Neural cell (in vitro differentiated cells): ENCODE results near the gene BRD2. TPM values are rescaled to one million over a fixed set of nuclear protein-coding genes. Genes with fewer than 3 reads are reported as not detected.

ENCODE experiments used
- H2AFZ ChIP-seq: fragments of 200-600, 300-800 bp; sonication (generic), shearing (Covaris generic); 2 replicates; pipeline ENCODE4 v1.6.0; 2014; ENCODE audit warnings: low read depth, mild to moderate bottlenecking, antibody characterized with exemption, low read length, moderate library complexity
- H3F3A ChIP-seq: fragments of 200-600 bp; shearing (Covaris generic); 2 replicates; pipeline ENCODE4 v1.6.1; 2016; ENCODE audit warnings: mild to moderate bottlenecking, moderate library complexity, mixed read lengths, antibody characterized with exemption, low read length; ENCODE audit not compliant: insufficient read depth, poor library complexity, severe bottlenecking
- H3K27ac ChIP-seq: fragments of 200-600, 300-800 bp; sonication (generic), shearing (Covaris generic); 2 replicates; pipeline ENCODE4 v1.5.1; 2014; ENCODE audit warnings: mild to moderate bottlenecking, low read length, moderate library complexity
- H3K27me3 ChIP-seq: fragments of 300-800, 200-600 bp; sonication (generic), shearing (Covaris generic); 2 replicates; pipeline ENCODE4 v1.6.0; 2014; ENCODE audit warnings: mild to moderate bottlenecking, low read depth, low read length, moderate library complexity; ENCODE audit not compliant: insufficient read depth
- H3K36me3 ChIP-seq: fragments of 300-800, 200-600 bp; sonication (generic), shearing (Covaris generic); 2 replicates; pipeline ENCODE4 v1.5.1; 2014; ENCODE audit warnings: mild to moderate bottlenecking, antibody characterized with exemption, low read length, moderate library complexity; ENCODE audit not compliant: insufficient read depth
- H3K4me2 ChIP-seq: fragments of 300-800, 200-600 bp; sonication (generic), shearing (Covaris generic); 2 replicates; pipeline ENCODE4 v1.6.0; 2014; ENCODE audit warnings: mild to moderate bottlenecking, low read length
- H3K4me3 ChIP-seq: fragments of 300-800, 200-600 bp; sonication (generic), shearing (Covaris generic); 2 replicates; pipeline ENCODE4 v1.5.1; 2014; ENCODE audit warnings: mild to moderate bottlenecking, low read length, moderate library complexity
- H3K79me2 ChIP-seq: fragments of 200-600 bp; shearing (Covaris generic); replicated peaks from 2 replicates; pipeline ENCODE4 v1.6.0; 2014; ENCODE audit warnings: mild to moderate bottlenecking, low read length, moderate library complexity; ENCODE audit not compliant: insufficient read depth
- H3K9ac ChIP-seq: fragments of 300-800, 200-600 bp; sonication (generic), shearing (Covaris generic); 2 replicates; pipeline ENCODE4 v1.6.1; 2016; ENCODE audit warnings: mild to moderate bottlenecking, low read length, mixed read lengths
- H3K9me2 ChIP-seq: fragments of 200-600 bp; shearing (Covaris generic); 2 replicates; pipeline ENCODE4 v1.6.1; 2016; ENCODE audit warnings: mild to moderate bottlenecking, low read length, mixed read lengths; ENCODE audit not compliant: insufficient read depth
- H3K9me3 ChIP-seq: fragments of 200-600, 300-800 bp; sonication (generic), shearing (Covaris generic); 2 replicates; pipeline ENCODE4 v1.6.1; 2016; ENCODE audit warnings: mild to moderate bottlenecking, mixed run types, low read length, moderate library complexity, mixed read lengths
- H4K20me1 ChIP-seq: fragments of 200-600 bp; shearing (Covaris generic); 2 replicates; pipeline ENCODE4 v1.6.1; 2016; ENCODE audit warnings: mild to moderate bottlenecking, mixed run types; ENCODE audit not compliant: insufficient read depth
- EP300 ChIP-seq: fragments of 450-650 bp; conservative IDR thresholded peaks from 2 replicates; pipeline ENCODE4 v1.6.1; 2014; ENCODE audit warnings: antibody characterized with exemption, mild to moderate bottlenecking, moderate library complexity; ENCODE audit not compliant: poor library complexity, severe bottlenecking
- EZH2 ChIP-seq: fragments of 200-600, 300-800 bp; shearing (Covaris generic), sonication (generic); IDR thresholded peaks from 2 replicates; pipeline ENCODE4 v1.6.1; 2014; ENCODE audit warnings: antibody characterized with exemption, low read length, borderline replicate concordance, mild to moderate bottlenecking; ENCODE audit not compliant: insufficient read depth, poor library complexity, severe bottlenecking
- MXI1 ChIP-seq: fragments of 450-650 bp; conservative IDR thresholded peaks from 2 replicates; pipeline ENCODE4 v1.6.1; 2014; ENCODE audit warnings: antibody characterized with exemption, mild to moderate bottlenecking; ENCODE audit not compliant: poor library complexity, severe bottlenecking
- POLR2AphosphoS5 ChIP-seq: IDR thresholded peaks from 2 replicates; pipeline ENCODE4 v1.6.1; 2012
- RAD21 ChIP-seq: fragments of 450-650 bp; conservative IDR thresholded peaks from 2 replicates; pipeline ENCODE4 v1.6.1; 2014; ENCODE audit warnings: antibody characterized with exemption, mild to moderate bottlenecking, moderate library complexity
- SMC3 ChIP-seq: fragments of 450-650 bp; conservative IDR thresholded peaks from 2 replicates; pipeline ENCODE4 v1.6.1; 2014; ENCODE audit warnings: antibody characterized with exemption, mild to moderate bottlenecking, moderate library complexity; ENCODE audit not compliant: poor library complexity
- TAF1 ChIP-seq: IDR thresholded peaks from 2 replicates; pipeline ENCODE4 v1.6.1; 2012; ENCODE audit warnings: low read depth
- polyA plus RNA-seq: library from polyadenylated mRNA; depleted of rRNA; stranded (reverse); fragments of >200 nt; gene quantifications from 2 replicates; pipeline ENCODE4 v1.2.3, GENCODE V29; 2014
- TF ChIP-seq, protein P1 (sequence below): IDR thresholded peaks from 2 replicates; pipeline ENCODE4 v1.6.1; 2012; ENCODE audit warnings: borderline replicate concordance
- TF ChIP-seq, protein P2 (sequence below): fragments of 450-650 bp; IDR thresholded peaks from 2 replicates; pipeline ENCODE4 v1.5.1; 2014; ENCODE audit warnings: antibody characterized with exemption, mild to moderate bottlenecking, moderate library complexity; ENCODE audit not compliant: poor library complexity, severe bottlenecking

Gene BRD2
- polyA plus RNA-seq, 1 donor from 2014 or later = 107 TPM

DNA sequence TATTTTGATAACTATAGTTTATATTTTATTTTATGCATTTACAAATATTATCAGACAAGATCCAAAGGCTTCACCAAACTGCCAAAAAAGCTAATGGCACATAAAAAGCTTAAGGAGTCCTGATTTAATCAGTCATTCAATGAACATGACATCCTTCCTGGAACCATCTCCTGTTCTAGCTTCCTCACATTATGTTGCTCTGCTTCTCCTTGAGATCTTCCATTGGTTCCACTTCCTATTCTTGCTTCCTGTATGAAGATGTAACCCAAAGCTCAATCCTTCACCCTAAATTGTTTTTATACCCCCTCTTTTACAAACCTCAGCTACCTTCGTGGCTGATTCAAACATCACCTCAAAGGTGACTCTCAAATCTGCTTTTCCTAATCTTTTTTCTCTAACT, 4.5 kb upstream of the BRD2 start:
- H3K27ac ChIP-seq = no peak overlapping the region
- peaks cover 25% of the 10 kb centered on the region for H3K79me2 ChIP-seq
- H3K4me2 ChIP-seq = no peak overlapping the region
- H3K36me3 ChIP-seq = no peaks in the 10 kb centered on the region
- no peak overlapping the region for H3K9ac ChIP-seq
- TF ChIP-seq EP300 (no peak), TAF1 (no peak), RAD21 (no peak), MXI1 (no peak), SMC3 (no peak), POLR2AphosphoS5 (no peak), EZH2 (no peak)
- TF ChIP-seq, protein P1, sequence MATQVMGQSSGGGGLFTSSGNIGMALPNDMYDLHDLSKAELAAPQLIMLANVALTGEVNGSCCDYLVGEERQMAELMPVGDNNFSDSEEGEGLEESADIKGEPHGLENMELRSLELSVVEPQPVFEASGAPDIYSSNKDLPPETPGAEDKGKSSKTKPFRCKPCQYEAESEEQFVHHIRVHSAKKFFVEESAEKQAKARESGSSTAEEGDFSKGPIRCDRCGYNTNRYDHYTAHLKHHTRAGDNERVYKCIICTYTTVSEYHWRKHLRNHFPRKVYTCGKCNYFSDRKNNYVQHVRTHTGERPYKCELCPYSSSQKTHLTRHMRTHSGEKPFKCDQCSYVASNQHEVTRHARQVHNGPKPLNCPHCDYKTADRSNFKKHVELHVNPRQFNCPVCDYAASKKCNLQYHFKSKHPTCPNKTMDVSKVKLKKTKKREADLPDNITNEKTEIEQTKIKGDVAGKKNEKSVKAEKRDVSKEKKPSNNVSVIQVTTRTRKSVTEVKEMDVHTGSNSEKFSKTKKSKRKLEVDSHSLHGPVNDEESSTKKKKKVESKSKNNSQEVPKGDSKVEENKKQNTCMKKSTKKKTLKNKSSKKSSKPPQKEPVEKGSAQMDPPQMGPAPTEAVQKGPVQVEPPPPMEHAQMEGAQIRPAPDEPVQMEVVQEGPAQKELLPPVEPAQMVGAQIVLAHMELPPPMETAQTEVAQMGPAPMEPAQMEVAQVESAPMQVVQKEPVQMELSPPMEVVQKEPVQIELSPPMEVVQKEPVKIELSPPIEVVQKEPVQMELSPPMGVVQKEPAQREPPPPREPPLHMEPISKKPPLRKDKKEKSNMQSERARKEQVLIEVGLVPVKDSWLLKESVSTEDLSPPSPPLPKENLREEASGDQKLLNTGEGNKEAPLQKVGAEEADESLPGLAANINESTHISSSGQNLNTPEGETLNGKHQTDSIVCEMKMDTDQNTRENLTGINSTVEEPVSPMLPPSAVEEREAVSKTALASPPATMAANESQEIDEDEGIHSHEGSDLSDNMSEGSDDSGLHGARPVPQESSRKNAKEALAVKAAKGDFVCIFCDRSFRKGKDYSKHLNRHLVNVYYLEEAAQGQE = no peak
- TF ChIP-seq, protein P2, sequence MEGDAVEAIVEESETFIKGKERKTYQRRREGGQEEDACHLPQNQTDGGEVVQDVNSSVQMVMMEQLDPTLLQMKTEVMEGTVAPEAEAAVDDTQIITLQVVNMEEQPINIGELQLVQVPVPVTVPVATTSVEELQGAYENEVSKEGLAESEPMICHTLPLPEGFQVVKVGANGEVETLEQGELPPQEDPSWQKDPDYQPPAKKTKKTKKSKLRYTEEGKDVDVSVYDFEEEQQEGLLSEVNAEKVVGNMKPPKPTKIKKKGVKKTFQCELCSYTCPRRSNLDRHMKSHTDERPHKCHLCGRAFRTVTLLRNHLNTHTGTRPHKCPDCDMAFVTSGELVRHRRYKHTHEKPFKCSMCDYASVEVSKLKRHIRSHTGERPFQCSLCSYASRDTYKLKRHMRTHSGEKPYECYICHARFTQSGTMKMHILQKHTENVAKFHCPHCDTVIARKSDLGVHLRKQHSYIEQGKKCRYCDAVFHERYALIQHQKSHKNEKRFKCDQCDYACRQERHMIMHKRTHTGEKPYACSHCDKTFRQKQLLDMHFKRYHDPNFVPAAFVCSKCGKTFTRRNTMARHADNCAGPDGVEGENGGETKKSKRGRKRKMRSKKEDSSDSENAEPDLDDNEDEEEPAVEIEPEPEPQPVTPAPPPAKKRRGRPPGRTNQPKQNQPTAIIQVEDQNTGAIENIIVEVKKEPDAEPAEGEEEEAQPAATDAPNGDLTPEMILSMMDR = no peak
- H3K4me3 ChIP-seq = no peak overlapping the region
- H3K9me3 ChIP-seq = no peaks in the 10 kb centered on the region
- no peak overlapping the region for H2AFZ ChIP-seq
- H3K9me2 ChIP-seq = no peaks in the 10 kb centered on the region
- no peaks in the 10 kb centered on the region for H4K20me1 ChIP-seq
- no peaks in the 10 kb centered on the region for H3K27me3 ChIP-seq
- peaks cover 8% of the 10 kb centered on the region for H3F3A ChIP-seq

DNA sequence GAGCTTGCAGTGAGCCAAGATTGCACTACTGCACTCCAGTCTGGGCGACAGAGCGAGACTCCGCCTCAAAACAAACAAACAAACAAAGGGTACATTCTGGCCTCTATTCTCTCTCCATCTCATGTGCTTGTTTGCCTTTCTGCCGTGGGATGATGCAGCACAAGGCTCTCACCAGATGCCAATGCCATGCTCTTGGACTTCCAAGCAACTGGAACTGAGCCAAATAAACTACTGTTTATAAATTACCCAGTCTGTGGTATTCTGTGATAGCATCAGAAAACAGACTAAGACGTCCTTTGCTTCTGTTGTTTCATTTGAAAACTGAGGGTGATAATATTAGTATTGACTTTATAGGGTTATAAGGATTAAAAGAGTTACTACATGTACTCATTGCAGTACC, 3.6 kb upstream of the BRD2 start:
- Histone ChIP-seq H3K79me2 (peaks cover 34% of the 10 kb centered on the region), H3K27me3 (no peaks in the 10 kb centered on the region), H4K20me1 (no peaks in the 10 kb centered on the region)

More for the DNA sequence above, 3.6 kb upstream of the BRD2 start:
- Histone ChIP-seq H3K9me2 (no peaks in the 10 kb centered on the region), H3K4me2 (no peak overlapping the region), H3K9ac (no peak overlapping the region), H3K9me3 (no peaks in the 10 kb centered on the region), H2AFZ (no peak overlapping the region), H3K36me3 (no peaks in the 10 kb centered on the region), H3K4me3 (no peak overlapping the region), H3K27ac (no peak overlapping the region), H3F3A (peaks cover 8% of the 10 kb centered on the region)
- TF ChIP-seq, protein P2 = no peak
- TF ChIP-seq, protein P1 = no peak
- TF ChIP-seq POLR2AphosphoS5 = no peak
- no peak for TF ChIP-seq TAF1
- no peak for TF ChIP-seq RAD21
- TF ChIP-seq MXI1 = no peak
- TF ChIP-seq SMC3 = no peak
- TF ChIP-seq EP300 = no peak
- no peak for TF ChIP-seq EZH2
